Fibroblast of villous mesenchyme (primary cell): ENCODE data around the gene STAT5A. TPM values are rescaled to one million over a fixed set of nuclear protein-coding genes. Genes with fewer than 3 reads are reported as not detected.
A peak's percentile ranks its signal among the peaks of the same experiment; 100 is the strongest.

Experiments
- DNase-seq: peaks from one replicate; pipeline ENCODE4 v3.0.0-alpha.2; 2010; ENCODE audit warnings: low read depth
- H3K4me3 ChIP-seq: 2 replicates; pipeline ENCODE4 v1.5.1; 2011; ENCODE audit warnings: low read depth, mild to moderate bottlenecking, low read length
- total RNA-seq: library from RNA; depleted of rRNA; stranded (reverse); fragments of >200 nt; gene quantifications from 2 replicates; pipeline ENCODE4 v1.2.3, GENCODE V29; 2012
- TF ChIP-seq, protein P1 (sequence below): IDR thresholded peaks from 2 replicates; pipeline ENCODE4 v1.5.1; 2012; ENCODE audit warnings: low read depth, mild to moderate bottlenecking, low read length; ENCODE audit not compliant: insufficient read depth

Gene STAT5A
- total RNA-seq, 1 donor: 13.8 TPM

DNA sequence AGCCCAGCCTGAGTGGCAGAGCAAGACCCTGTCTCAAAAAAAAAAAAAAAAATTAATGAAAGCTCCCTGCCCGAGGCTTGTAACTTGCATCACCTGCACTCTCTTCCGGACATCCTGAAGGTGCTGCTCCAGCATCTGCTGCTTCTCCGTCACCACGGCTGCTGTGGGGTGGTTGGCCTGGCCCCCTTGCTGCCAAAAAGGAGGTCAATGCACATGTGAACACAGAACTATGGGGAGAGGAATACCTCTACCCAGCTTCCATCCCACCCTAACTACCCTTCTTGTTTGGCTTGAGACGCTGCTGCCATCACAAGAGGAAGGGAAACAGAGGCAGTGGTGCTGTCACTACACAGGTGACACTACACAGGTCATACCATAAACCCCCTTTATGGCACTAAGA lies 50.9 kb downstream of the STAT5A start:
- H3K4me3 ChIP-seq: no peak overlapping the region
- TF ChIP-seq, protein P1, sequence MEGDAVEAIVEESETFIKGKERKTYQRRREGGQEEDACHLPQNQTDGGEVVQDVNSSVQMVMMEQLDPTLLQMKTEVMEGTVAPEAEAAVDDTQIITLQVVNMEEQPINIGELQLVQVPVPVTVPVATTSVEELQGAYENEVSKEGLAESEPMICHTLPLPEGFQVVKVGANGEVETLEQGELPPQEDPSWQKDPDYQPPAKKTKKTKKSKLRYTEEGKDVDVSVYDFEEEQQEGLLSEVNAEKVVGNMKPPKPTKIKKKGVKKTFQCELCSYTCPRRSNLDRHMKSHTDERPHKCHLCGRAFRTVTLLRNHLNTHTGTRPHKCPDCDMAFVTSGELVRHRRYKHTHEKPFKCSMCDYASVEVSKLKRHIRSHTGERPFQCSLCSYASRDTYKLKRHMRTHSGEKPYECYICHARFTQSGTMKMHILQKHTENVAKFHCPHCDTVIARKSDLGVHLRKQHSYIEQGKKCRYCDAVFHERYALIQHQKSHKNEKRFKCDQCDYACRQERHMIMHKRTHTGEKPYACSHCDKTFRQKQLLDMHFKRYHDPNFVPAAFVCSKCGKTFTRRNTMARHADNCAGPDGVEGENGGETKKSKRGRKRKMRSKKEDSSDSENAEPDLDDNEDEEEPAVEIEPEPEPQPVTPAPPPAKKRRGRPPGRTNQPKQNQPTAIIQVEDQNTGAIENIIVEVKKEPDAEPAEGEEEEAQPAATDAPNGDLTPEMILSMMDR: no peak
- no peak for DNase-seq

DNA sequence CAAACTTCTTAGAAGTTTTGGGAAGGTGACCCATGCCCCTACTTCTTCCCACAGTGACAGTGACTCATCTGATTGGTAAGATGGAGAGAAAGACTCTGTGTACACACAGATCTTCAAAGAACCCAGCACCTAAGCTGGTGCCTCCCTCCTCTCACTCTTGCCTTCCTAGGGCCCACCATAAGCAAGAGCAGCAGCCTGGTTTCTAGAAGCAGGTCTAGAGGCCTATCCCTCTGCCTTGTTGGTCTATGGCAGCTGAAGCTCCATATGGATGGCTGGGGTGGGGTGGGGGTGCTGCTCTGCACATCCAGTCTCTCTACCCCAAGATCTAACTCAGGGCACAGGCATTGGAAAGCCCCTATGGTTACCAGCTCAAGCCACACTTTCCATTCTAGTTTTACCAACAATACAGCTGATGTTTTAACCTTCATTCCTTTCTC lies 52.4 kb downstream of the STAT5A start:
- DNase-seq: no peak
- no peak overlapping the region for H3K4me3 ChIP-seq

DNA sequence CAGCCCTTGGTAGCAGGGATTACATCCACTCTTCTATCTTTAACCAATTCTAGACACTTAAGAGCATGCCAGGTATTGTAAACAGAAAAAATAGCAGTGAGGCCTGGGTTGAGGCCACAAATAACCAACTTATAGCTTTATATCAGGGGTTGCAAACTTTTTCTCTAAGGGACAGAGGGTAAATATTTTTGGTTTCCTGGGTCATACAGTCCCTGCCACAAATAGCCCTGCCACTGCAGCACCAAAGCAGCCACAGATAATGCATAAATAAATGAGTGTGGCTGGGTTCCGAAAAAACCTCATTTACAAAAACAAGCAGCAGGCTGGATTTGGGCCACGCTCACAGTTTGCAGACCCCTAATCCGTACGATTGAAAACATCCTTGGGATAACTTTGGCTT lies 53.3 kb downstream of the STAT5A start:
- no peak overlapping the region for H3K4me3 ChIP-seq
- TF ChIP-seq, protein P1: no peak
- DNase-seq: no peak

More for the DNA sequence above, 52.4 kb downstream of the STAT5A start:
- TF ChIP-seq, protein P1: no peak

DNA sequence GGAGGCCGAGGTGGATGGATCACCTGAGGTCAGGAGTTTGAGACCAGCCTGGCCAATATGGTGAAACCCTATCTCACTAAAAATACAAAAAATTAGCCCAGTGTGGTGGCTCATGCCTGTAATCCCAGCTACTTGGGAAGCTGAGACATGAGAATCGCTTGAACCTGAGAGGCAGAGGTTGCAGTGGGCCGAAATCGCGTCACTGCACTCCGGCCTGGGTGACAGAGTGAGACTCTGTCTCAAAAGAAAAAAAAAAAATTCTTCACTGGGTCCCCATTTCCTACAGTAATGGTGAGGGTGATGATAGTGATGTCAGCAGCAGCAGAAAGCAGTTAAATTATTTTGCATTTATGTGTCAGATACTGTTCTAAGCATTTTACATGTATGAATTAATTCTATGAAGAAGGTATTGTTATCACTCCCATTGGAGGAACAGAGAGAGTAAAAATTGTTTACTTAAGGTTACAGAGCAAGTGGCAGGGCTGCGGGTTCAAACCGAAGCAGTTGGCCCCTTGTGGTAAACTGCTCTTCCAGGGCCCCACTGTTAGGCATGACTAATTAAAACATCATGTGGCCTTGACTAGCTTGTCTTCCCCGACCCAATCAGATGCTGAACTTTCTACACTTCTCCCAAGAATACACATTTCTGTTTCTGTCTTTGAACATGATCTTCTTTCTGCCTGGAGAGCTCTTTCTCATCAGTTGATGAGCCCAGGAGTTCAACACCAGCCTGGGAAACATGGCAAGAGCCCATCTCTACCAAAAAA lies 54.1 kb downstream of the STAT5A start:
- TF ChIP-seq, protein P1: no peak
- no peak overlapping the region for H3K4me3 ChIP-seq
- peak; percentile 69 for DNase-seq

DNA sequence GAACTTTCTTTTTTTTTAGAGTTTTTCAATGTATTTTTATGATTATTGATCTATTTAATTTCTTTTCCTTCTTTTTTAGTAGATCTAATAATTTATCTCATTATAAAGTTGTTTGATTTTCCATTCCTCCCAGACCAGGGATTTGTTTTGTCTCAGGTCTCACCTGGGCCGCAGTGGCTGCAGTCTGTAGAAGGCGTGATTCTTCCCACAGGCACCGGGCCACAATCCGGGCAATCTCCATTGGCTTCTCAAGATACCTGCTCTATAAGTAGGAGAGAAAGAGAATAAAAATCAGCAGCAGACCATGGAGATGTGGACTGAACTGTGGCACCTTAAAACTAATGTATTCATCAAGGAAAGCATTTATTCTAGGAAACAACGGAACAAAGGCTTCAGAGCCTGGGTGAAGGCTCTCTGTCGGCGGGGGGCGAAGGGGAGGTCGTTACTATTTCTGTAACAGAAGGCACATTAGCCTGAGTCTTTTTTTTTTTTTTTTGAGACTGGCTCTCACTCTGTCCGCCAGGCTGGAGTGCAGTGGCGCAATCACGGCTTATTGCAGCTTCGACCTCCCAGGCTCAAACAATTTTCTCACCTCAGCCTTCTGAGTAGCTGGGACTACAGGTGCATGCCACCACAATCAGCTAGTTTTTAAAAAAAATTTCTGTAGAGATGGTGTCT lies 57.2 kb downstream of the STAT5A start:
- TF ChIP-seq, protein P1: no peak

DNA sequence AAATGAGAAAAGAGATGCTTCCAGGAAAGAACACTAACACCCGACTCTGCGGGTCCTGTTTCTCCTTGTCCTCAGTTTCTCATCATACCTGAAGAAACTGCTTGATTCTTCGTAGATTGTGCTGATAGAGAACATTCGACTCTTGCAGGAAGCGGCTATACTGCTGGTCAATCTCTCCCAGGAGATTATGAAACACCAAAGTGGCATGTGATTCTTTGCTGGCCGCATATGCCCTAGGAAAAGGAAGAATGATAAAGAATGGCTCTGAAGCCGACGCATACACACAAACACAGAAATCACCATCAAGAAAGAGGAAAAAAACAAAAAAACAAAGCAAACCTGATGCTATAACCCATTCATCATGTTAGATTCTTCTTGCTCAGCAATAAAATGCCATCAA lies 58.2 kb downstream of the STAT5A start:
- no peak overlapping the region for H3K4me3 ChIP-seq
- DNase-seq: no peak
- TF ChIP-seq, protein P1: no peak

More for the DNA sequence above, 57.2 kb downstream of the STAT5A start:
- H3K4me3 ChIP-seq: no peak overlapping the region
- DNase-seq: no peak

DNA sequence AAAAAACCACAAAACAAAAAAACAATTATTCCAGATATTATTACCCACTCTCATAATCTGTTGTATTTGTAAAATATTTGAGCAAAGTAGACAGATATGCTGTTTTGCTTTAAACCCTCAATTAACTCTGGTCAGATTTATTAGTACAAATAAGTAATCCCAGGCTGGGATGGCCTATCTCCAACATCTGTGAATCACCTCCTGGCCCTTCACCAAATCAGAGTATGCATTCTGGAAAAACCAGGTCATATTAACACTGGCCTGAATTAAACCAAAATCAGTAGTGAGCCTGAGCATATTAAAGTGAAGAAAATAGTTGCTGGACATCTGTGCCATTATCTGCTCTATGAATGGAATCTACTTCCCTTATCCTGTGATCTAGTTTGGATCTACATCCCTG lies 58.9 kb downstream of the STAT5A start:
- peak; percentile 91 for DNase-seq
- TF ChIP-seq, protein P1: no peak
- no peak overlapping the region for H3K4me3 ChIP-seq
